ENCODE measurements around the gene TST. TPM values are rescaled to one million over a fixed set of nuclear protein-coding genes. Genes with fewer than 3 reads are reported as not detected.

Gene TST
- polyA plus RNA-seq, 2 of the 4 experiments (the other 2 are of a cell fraction), result 43.2 to 50.1 TPM

GRCh38 chr22:37056246-37056645 lies 37.0 kb upstream of the TST start:
- no peak overlapping the region for H3K27ac ChIP-seq
- no peak for TF ChIP-seq NFE2L2 (conservative IDR thresholded peaks at IDR 0.05; ENCODE audit: low read length)
- TF ChIP-seq MAZ (IDR thresholded peaks at IDR 0.05; ENCODE audit: borderline replicate concordance, low read depth, low read length), result no peak
- no peak for TF ChIP-seq EHF (CRISPR knock-in tag; IDR thresholded peaks at IDR 0.05)
- no peak for TF ChIP-seq JUNB (IDR thresholded peaks at IDR 0.05)
- ChIA-PET POLR2A (no interaction called here), CTCF (interaction anchor here (0.6 to 2.2 kb wide), 5 partner anchors 9 to 79 kb away, joined by 3 to 6 read pairs (median 3); no protein-coding TSS in a partner anchor)
- DNase-seq (ENCODE audit: low read depth in 1 of 2, low spot score in 1 of 2) (no peak), ATAC-seq (no peak), FAIRE-seq (no peak)
- no peak overlapping the region for H3K4me3 ChIP-seq
- H3K4me2 ChIP-seq, result no peak overlapping the region
- WGBS (ENCODE audit: missing lambda C conversion rate), result 95% methylated on average over 13 of the region's 13 CpGs
- H3K4me1 ChIP-seq, result peaks cover 7% of the 10 kb centered on the region; the same call in 2 of the 3 replicates
- no peaks in the 10 kb centered on the region for H3K9me3 ChIP-seq

- Histone ChIP-seq H3K27ac (no peak overlapping the region), H3K4me3 (no peak overlapping the region), H3K4me1 (peaks cover 14% of the 10 kb centered on the region; the same call in 2 of the 3 replicates), H3K9me3 (no peaks in the 10 kb centered on the region), H3K4me2 (no peak overlapping the region)
- CTCF ChIA-PET, result interaction anchor here (0.9 to 2.2 kb wide), 3 partner anchors 10 to 144 kb away, joined by 3 to 6 read pairs (median 5); no protein-coding TSS in a partner anchor
- TF ChIP-seq RNF2 (IDR thresholded peaks at IDR 0.05; ENCODE audit: borderline replicate concordance, low read depth) (no peak), POLR2AphosphoS2 (conservative IDR thresholded peaks at IDR 0.05; ENCODE audit: low read length) (no peak), JUNB (IDR thresholded peaks at IDR 0.05) (no peak), SMC3 (IDR thresholded peaks at IDR 0.05) (no peak), CBX2 (IDR thresholded peaks at IDR 0.05; ENCODE audit: borderline replicate concordance, low read depth) (no peak), E2F6 (IDR thresholded peaks at IDR 0.05; ENCODE audit: borderline replicate concordance, low read depth) (no peak), CHD2 (IDR thresholded peaks at IDR 0.05; ENCODE audit: low read length, partially characterized antibody) (no peak), FOSL2 (IDR thresholded peaks at IDR 0.05) (no peak), FOSL2 (CRISPR knock-in tag; IDR thresholded peaks at IDR 0.05) (no peak), EP300 (IDR thresholded peaks at IDR 0.05) (no peak), GATA3 (IDR thresholded peaks at IDR 0.05; ENCODE audit: borderline replicate concordance) (no peak), EHMT2 (IDR thresholded peaks at IDR 0.05; ENCODE audit: low read depth) (no peak), RARB (CRISPR knock-in tag; IDR thresholded peaks at IDR 0.05) (no peak), USF2 (IDR thresholded peaks at IDR 0.05) (no peak), MAZ (IDR thresholded peaks at IDR 0.05; ENCODE audit: borderline replicate concordance, low read depth, low read length) (no peak)
- ATAC-seq (no peak), DNase-seq (ENCODE audit: low read depth in 1 of 2, low spot score in 1 of 2) (no peak), FAIRE-seq (no peak)
- WGBS (ENCODE audit: missing lambda C conversion rate), result 96% methylated on average over 16 of the region's 20 CpGs
- POLR2A ChIA-PET, result no interaction called here
Observed at GRCh38 chr22:37054600-37055365, 35.5 kb upstream of the TST start.

- POLR2A ChIA-PET, result no interaction called here
- DNase-seq (ENCODE audit: low read depth in 1 of 2, low spot score in 1 of 2) (no peak), FAIRE-seq (no peak), ATAC-seq (no peak)
- Histone ChIP-seq H3K27ac (no peak overlapping the region), H3K4me1 (peaks cover 14% of the 10 kb centered on the region; the same call in 2 of the 3 replicates), H3K9me3 (no peaks in the 10 kb centered on the region), H3K4me2 (no peak overlapping the region), H3K4me3 (no peak overlapping the region)
- 72% methylated on average over 7 of the region's 8 CpGs for WGBS (ENCODE audit: missing lambda C conversion rate)
- CTCF ChIA-PET, result interaction anchor here (1.6 to 2.2 kb wide), 2 partner anchors 10 to 145 kb away, joined by 3 to 6 read pairs; no protein-coding TSS in a partner anchor
- TF ChIP-seq MAX (IDR thresholded peaks at IDR 0.05), result no peak
- no peak for TF ChIP-seq CBX8 (IDR thresholded peaks at IDR 0.05)
- no peak for TF ChIP-seq JUN (IDR thresholded peaks at IDR 0.05)
- no peak for TF ChIP-seq FOSL2 (IDR thresholded peaks at IDR 0.05)
- no peak for TF ChIP-seq FOSL2 (CRISPR knock-in tag; IDR thresholded peaks at IDR 0.05)
Observed at GRCh38 chr22:37054056-37054395, 34.8 kb upstream of the TST start.
